GM12878 (cell line): ENCODE results near the gene CHD6. TPM values are rescaled to one million over a fixed set of nuclear protein-coding genes. Genes with fewer than 3 reads are reported as not detected.

Experiments
- ATAC-seq: fragments of 200-7000 bp; cut with Tn5 transposase; 3 replicates; pipeline ENCODE4 v1.9.1; 2020; ENCODE audit warnings: mild to moderate bottlenecking, moderate library complexity
- BruUV-seq: library from RNA; stranded (reverse); fragments of 400-500 nt; replicated peaks from 2 replicates; lab custom pipeline; 2021; lab: Mats Ljungman, UMichigan
- CTCF ChIA-PET: fragments of 300-600 bp; sonication (Branson Sonifier 250); formaldehyde crosslinking; extraction: SDS; loops from one replicate; lab custom pipeline; 2021; ENCODE audit warnings: inconsistent platforms; lab: Yijun Ruan, JAX
- POLR2A ChIA-PET: fragments of 350-600 bp; formaldehyde crosslinking; extraction: SDS; loops from one replicate; lab custom pipeline; 2021; ENCODE audit warnings: inconsistent platforms; lab: Charles Lee
- RAD21 ChIA-PET: fragments of 300-600 bp; sonication (Branson Sonifier 250); formaldehyde crosslinking; loops from one replicate; lab custom pipeline; 2023; ENCODE audit warnings: antibody characterized with exemption; ENCODE audit not compliant: unreplicated experiment; lab: Charles Lee
- SMC1A ChIA-PET: fragments of 300-600 bp; sonication (Branson Sonifier 250); formaldehyde crosslinking; loops from one replicate; lab custom pipeline; 2023; ENCODE audit not compliant: unreplicated experiment, uncharacterized antibody; lab: Charles Lee
- DNase-seq: peaks from one replicate; pipeline ENCODE4 v3.0.0-alpha.2; 2011; ENCODE audit warnings: low read depth, low spot score
- FAIRE-seq: peaks from 3 replicates; lab custom pipeline; 2011; peaks lifted over from hg19 to GRCh38; lab: Jason Lieb, UNC
- H2AFZ ChIP-seq: 2 replicates; pipeline ENCODE4 v1.6.0; 2011; ENCODE audit warnings: low read depth, low read length, control low read depth; ENCODE audit not compliant: control insufficient read depth
- H3K27ac ChIP-seq: 2 replicates; pipeline ENCODE4 v1.5.1; 2011; ENCODE audit warnings: control low read depth; ENCODE audit not compliant: control insufficient read depth, insufficient read depth
- H3K27me3 ChIP-seq, 2 experiments: replicated peaks in 1 of 2; 2 replicates each; pipeline versions ENCODE4 v1.6.0 to v1.6.1; 2011; ENCODE audit warnings: low read length in 1 of 2; ENCODE audit not compliant: control insufficient read depth in 2 of 2, insufficient read depth in 2 of 2
- H3K36me3 ChIP-seq, 2 experiments: 2 replicates each; pipeline ENCODE4 v1.5.1; 2011; ENCODE audit warnings: low read length in 1 of 2; ENCODE audit not compliant: control insufficient read depth in 2 of 2, insufficient read depth in 2 of 2
- H3K4me1 ChIP-seq: 2 replicates; pipeline ENCODE4 v1.6.1; 2011; ENCODE audit warnings: mild to moderate bottlenecking, low read length, moderate library complexity, mixed read lengths; ENCODE audit not compliant: control insufficient read depth, insufficient read depth
- H3K4me2 ChIP-seq: 2 replicates; pipeline ENCODE4 v1.6.0; 2011; ENCODE audit warnings: control low read depth; ENCODE audit not compliant: control insufficient read depth, insufficient read depth
- H3K4me3 ChIP-seq: fragments of 200-600 bp; sonication (generic); 2 replicates; pipeline ENCODE4 v1.5.1; 2016
- H3K79me2 ChIP-seq: 2 replicates; pipeline ENCODE4 v1.6.0; 2011; ENCODE audit warnings: low read length; ENCODE audit not compliant: control insufficient read depth, insufficient read depth
- H3K9ac ChIP-seq: 2 replicates; pipeline ENCODE4 v1.8.0; 2011; ENCODE audit warnings: low read length, control low read depth, mixed read lengths; ENCODE audit not compliant: control insufficient read depth, insufficient read depth
- H3K9me3 ChIP-seq: replicated peaks from 3 replicates; pipeline ENCODE4 v1.5.1; 2011; ENCODE audit warnings: mild to moderate bottlenecking, low read length; ENCODE audit not compliant: control insufficient read depth, insufficient read depth
- H4K20me1 ChIP-seq: 2 replicates; pipeline ENCODE4 v1.6.0; 2011; ENCODE audit not compliant: control insufficient read depth, insufficient read depth
- CHD4 ChIP-seq: fragments of 200-600 bp; sonication (generic); IDR thresholded peaks from 2 replicates; pipeline ENCODE4 v1.6.1; 2016; ENCODE audit warnings: mild to moderate bottlenecking
- MYC ChIP-seq: IDR thresholded peaks from 2 replicates; pipeline ENCODE4 v1.6.1; 2011; ENCODE audit warnings: mild to moderate bottlenecking, low read length, moderate library complexity, inconsistent platforms; ENCODE audit not compliant: insufficient read depth, insufficient replicate concordance, insufficient read length, severe bottlenecking
- NR2F1 ChIP-seq: fragments of 450-650 bp; conservative IDR thresholded peaks from 2 replicates; pipeline ENCODE4 v1.6.1; 2017; ENCODE audit warnings: mild to moderate bottlenecking
- TCF12 ChIP-seq: IDR thresholded peaks from 2 replicates; pipeline ENCODE4 v1.6.1; 2011; ENCODE audit warnings: low read depth, mild to moderate bottlenecking, low read length
- YY1 ChIP-seq: IDR thresholded peaks from 2 replicates; pipeline ENCODE4 v1.6.1; 2011; ENCODE audit warnings: low read depth, mild to moderate bottlenecking, low read length
- ZNF207 ChIP-seq: fragments of 450-650 bp; IDR thresholded peaks from 2 replicates; pipeline ENCODE4 v1.6.1; 2014; ENCODE audit warnings: antibody characterized with exemption, mild to moderate bottlenecking, borderline replicate concordance
- ZNF622 ChIP-seq: fragments of 450-650 bp; IDR thresholded peaks from 2 replicates; pipeline ENCODE4 v1.6.1; 2017; ENCODE audit warnings: mild to moderate bottlenecking, inconsistent platforms
- WGBS: methylation state at CpG from one replicate; pipeline ENCODE4 v1.1.6; 2016; ENCODE audit warnings: low lambda C conversion rate; ENCODE audit not compliant: insufficient replicate concordance, insufficient coverage; ENCODE audit errors: missing lambda C conversion rate; 5-methylcytosine and 5-hydroxymethylcytosine counted together
- in situ Hi-C: fragments of 300-500 bp; cut with MboI; formaldehyde crosslinking; loops from 9 replicates; pipeline ENCODE4 v1.14.3; 2018; ENCODE audit warnings: mixed read lengths
- intact Hi-C: fragments of 100-400 bp; cut with micrococcal nuclease; formaldehyde crosslinking; loops from one replicate; pipeline ENCODE4 v1.14.2; 2022; ENCODE audit not compliant: unreplicated experiment
- polyA plus RNA-seq, 11 experiments: library from polyadenylated mRNA; depleted of rRNA in 4 of 11; unstranded in 6 of 11; stranded (reverse) in 5 of 11; fragments of >200 nt; fragmentation: Nextera tagmentation in 4 of 11; fragmentation: Illumina TruSeq in 1 of 11; extraction: Ambion mirVana in 4 of 11; extraction: Trizol in 1 of 11; gene quantifications; 1 replicate in 1 of 11; 2 replicates in 10 of 11; pipeline versions ENCODE4 v1.2.1 to v1.2.3, GENCODE V29; 2011 to 2016; ENCODE audit warnings: inconsistent platforms in 2 of 11, missing spikeins in 2 of 11, low read depth in 1 of 11
- total RNA-seq, 4 experiments: library from RNA; depleted of rRNA in 3 of 4; stranded (reverse); fragments of >200 nt in 3 of 4; fragmentation: Illumina TruSeq in 1 of 4; extraction: Trizol in 1 of 4; gene quantifications; 2 replicates each; pipeline versions ENCODE4 v1.2.1 to v1.2.3, GENCODE V29; 2013 to 2021
- TF ChIP-seq, protein P1 (sequence below): fragments of 450-650 bp; IDR thresholded peaks from 2 replicates; pipeline ENCODE4 v1.6.1; 2018; ENCODE audit warnings: mild to moderate bottlenecking, low read depth, moderate library complexity; ENCODE audit not compliant: partially characterized antibody
- TF ChIP-seq, protein P2 (sequence below): fragments of 450-650 bp; IDR thresholded peaks from 2 replicates; pipeline ENCODE4 v1.6.1; 2018; ENCODE audit warnings: borderline replicate concordance, mild to moderate bottlenecking; ENCODE audit not compliant: partially characterized antibody
- TF ChIP-seq, protein P3 (sequence below): IDR thresholded peaks from 2 replicates; pipeline ENCODE4 v1.6.1; 2011; ENCODE audit warnings: borderline replicate concordance, low read depth, mild to moderate bottlenecking, moderate library complexity, mixed read lengths, low read length; ENCODE audit not compliant: insufficient read depth; ENCODE audit errors: extremely low read length
- TF ChIP-seq, protein P4 (sequence below): fragments of 450-650 bp; IDR thresholded peaks from 2 replicates; pipeline ENCODE4 v1.6.1; 2016; ENCODE audit warnings: mild to moderate bottlenecking

The CHD6 gene
- total and polyA plus RNA-seq, 10 of the 15 experiments (the other 5 are each of a cell fraction or from before 2014, with no cell fraction given), result 4.3 to 25.5 (median 17.1) TPM

DNA sequence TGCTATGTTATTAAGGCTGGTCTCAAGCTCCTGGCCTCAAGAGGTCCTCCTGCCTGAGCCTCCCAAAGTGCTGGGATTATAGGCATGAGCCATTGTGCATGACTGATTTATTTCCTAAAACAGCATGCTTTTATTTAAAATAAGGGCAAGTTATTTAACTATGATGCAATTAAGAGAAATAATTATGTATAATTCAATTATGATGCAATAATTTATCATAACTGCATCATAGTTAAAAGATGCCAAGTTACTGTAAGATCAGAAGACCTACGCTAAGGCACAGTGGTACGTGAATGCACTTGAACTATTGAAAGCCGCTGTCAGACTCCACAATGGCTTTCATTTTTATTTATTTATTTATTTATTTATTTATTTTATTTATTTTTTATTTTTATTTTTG, 227.3 kb downstream of the CHD6 start:
- POLR2A ChIA-PET, result no interaction called here
- Histone ChIP-seq H3K9ac (no peak overlapping the region), H3K27ac (no peak overlapping the region), H3K9me3 (no peaks in the 10 kb centered on the region), H3K79me2 (no peaks in the 10 kb centered on the region), H3K4me1 (no peaks in the 10 kb centered on the region), H4K20me1 (no peaks in the 10 kb centered on the region), H3K27me3 (no peaks in the 10 kb centered on the region), H3K4me2 (no peak overlapping the region), H2AFZ (no peak overlapping the region), H3K36me3 (no peaks in the 10 kb centered on the region), H3K4me3 (no peak overlapping the region)
- ATAC-seq (no peak), DNase-seq (no peak), FAIRE-seq (no peak)
- TF ChIP-seq, protein P1, sequence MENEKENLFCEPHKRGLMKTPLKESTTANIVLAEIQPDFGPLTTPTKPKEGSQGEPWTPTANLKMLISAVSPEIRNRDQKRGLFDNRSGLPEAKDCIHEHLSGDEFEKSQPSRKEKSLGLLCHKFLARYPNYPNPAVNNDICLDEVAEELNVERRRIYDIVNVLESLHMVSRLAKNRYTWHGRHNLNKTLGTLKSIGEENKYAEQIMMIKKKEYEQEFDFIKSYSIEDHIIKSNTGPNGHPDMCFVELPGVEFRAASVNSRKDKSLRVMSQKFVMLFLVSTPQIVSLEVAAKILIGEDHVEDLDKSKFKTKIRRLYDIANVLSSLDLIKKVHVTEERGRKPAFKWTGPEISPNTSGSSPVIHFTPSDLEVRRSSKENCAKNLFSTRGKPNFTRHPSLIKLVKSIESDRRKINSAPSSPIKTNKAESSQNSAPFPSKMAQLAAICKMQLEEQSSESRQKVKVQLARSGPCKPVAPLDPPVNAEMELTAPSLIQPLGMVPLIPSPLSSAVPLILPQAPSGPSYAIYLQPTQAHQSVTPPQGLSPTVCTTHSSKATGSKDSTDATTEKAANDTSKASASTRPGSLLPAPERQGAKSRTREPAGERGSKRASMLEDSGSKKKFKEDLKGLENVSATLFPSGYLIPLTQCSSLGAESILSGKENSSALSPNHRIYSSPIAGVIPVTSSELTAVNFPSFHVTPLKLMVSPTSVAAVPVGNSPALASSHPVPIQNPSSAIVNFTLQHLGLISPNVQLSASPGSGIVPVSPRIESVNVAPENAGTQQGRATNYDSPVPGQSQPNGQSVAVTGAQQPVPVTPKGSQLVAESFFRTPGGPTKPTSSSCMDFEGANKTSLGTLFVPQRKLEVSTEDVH, result no peak
- TF ChIP-seq, protein P2, sequence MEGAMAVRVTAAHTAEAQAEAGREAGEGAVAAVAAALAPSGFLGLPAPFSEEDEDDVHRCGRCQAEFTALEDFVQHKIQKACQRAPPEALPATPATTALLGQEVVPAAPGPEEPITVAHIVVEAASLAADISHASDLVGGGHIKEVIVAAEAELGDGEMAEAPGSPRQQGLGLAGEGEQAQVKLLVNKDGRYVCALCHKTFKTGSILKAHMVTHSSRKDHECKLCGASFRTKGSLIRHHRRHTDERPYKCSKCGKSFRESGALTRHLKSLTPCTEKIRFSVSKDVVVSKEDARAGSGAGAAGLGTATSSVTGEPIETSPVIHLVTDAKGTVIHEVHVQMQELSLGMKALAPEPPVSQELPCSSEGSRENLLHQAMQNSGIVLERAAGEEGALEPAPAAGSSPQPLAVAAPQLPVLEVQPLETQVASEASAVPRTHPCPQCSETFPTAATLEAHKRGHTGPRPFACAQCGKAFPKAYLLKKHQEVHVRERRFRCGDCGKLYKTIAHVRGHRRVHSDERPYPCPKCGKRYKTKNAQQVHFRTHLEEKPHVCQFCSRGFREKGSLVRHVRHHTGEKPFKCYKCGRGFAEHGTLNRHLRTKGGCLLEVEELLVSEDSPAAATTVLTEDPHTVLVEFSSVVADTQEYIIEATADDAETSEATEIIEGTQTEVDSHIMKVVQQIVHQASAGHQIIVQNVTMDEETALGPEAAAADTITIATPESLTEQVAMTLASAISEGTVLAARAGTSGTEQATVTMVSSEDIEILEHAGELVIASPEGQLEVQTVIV, result no peak
- TF ChIP-seq, protein P3, sequence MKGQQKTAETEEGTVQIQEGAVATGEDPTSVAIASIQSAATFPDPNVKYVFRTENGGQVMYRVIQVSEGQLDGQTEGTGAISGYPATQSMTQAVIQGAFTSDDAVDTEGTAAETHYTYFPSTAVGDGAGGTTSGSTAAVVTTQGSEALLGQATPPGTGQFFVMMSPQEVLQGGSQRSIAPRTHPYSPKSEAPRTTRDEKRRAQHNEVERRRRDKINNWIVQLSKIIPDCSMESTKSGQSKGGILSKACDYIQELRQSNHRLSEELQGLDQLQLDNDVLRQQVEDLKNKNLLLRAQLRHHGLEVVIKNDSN, result no peak
- TF ChIP-seq ZNF622, result no peak
- TF ChIP-seq ZNF207, result no peak
- TF ChIP-seq YY1, result no peak
- TF ChIP-seq, protein P4, sequence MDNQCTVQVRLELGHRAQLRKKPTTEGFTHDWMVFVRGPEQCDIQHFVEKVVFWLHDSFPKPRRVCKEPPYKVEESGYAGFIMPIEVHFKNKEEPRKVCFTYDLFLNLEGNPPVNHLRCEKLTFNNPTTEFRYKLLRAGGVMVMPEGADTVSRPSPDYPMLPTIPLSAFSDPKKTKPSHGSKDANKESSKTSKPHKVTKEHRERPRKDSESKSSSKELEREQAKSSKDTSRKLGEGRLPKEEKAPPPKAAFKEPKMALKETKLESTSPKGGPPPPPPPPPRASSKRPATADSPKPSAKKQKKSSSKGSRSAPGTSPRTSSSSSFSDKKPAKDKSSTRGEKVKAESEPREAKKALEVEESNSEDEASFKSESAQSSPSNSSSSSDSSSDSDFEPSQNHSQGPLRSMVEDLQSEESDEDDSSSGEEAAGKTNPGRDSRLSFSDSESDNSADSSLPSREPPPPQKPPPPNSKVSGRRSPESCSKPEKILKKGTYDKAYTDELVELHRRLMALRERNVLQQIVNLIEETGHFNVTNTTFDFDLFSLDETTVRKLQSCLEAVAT, result no peak
- TF ChIP-seq MYC, result no peak
- no peak for TF ChIP-seq CHD4
- TF ChIP-seq TCF12, result no peak
- TF ChIP-seq NR2F1, result no peak
- RAD21 ChIA-PET, result no interaction called here
- CTCF ChIA-PET, result no interaction called here
- intact Hi-C loops (no loop called here), in situ Hi-C loops (no loop called here)
- SMC1A ChIA-PET, result no interaction called here
- WGBS, result 99% methylated on average over 3 of the region's 3 CpGs
- BruUV-seq, result no TSS peak
